Prostate gland (tissue), 2 donors: Measurements from ENCODE around the gene HBS1L.

Source experiments
- CTCF ChIP-seq, 4 experiments: fragments of 200-600 bp in 2 of 4; fragments of 450-650 bp in 2 of 4; sonication (generic) in 2 of 4; IDR thresholded peaks; 1 replicate in 3 of 4; 2 replicates in 1 of 4; pipeline ENCODE4 v1.5.1; 2016 to 2019; ENCODE audit warnings: antibody characterized with exemption in 4 of 4, mild to moderate bottlenecking in 2 of 4, moderate library complexity in 2 of 4
- POLR2A ChIP-seq: fragments of 450-650 bp; IDR thresholded peaks from one replicate; pipeline ENCODE4 v1.6.1; 2016; ENCODE audit warnings: antibody characterized with exemption, mild to moderate bottlenecking
- POLR2AphosphoS5 ChIP-seq: sonication (generic); formaldehyde crosslinking; IDR thresholded peaks from one replicate; pipeline ENCODE4 v1.6.1; 2017; ENCODE audit warnings: antibody characterized with exemption

- no peak for TF ChIP-seq CTCF (IDR thresholded peaks at IDR 0.05)
- TF ChIP-seq POLR2AphosphoS5 = no peak
- no peak for TF ChIP-seq POLR2A
Observed at GRCh38 chr6:135067911-135068310, 13.3 kb upstream of the HBS1L start.
